NOMO-1 (cell line): Measurements from ENCODE around the gene CD163L1.
"Not testable (repeated sequence)": the region's sequence is repeated elsewhere in the genome, so short reads cannot be mapped to it uniquely, and the experiment has no call there.

ENCODE experiments used
- DNase-seq, 2 experiments: peaks; one replicate each; lab custom pipeline; 2025; ENCODE audit not compliant: unreplicated experiment in 2 of 2; lab: John Stamatoyannopoulos, UW

Gene CD163L1

DNA sequence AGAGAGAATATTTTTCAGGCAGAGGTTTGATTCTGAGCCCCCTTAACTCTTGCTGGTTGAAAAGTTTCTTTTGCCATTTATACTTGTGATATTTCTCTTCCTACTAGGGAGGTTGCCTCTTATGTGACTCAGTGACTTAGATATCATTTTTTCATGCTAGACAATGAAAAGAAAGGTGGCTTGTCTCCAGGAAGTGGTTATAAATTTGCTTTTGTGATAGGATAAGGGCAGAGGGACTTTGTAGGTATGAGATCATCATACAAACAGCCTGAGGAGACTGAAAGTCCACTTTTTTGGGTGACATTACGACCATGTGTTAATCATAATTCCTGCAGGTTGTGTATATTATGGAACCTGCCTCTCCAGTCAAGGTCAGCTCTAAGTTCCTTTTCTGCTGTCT, 104.3 kb downstream of the CD163L1 start:
- DNase-seq = no peak

DNA sequence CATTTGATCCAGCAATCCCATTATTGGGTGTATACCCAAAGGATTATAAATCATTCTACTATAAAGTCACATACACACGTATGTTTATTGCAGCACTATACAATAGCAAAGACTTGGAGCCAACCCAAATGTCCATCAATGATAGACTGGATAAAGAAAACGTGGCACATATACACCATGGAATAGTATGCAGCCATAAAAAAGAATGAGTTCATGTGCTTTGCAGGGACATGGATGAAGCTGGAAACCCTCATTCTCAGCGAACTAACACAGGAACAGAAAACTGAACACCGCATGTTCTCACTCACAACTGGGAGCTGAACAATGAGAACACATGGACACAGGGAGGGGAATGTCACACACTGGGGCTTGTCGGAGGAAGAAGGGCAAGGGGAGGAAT, 106.2 kb downstream of the CD163L1 start:
- DNase-seq = not testable (repeated sequence)

DNA sequence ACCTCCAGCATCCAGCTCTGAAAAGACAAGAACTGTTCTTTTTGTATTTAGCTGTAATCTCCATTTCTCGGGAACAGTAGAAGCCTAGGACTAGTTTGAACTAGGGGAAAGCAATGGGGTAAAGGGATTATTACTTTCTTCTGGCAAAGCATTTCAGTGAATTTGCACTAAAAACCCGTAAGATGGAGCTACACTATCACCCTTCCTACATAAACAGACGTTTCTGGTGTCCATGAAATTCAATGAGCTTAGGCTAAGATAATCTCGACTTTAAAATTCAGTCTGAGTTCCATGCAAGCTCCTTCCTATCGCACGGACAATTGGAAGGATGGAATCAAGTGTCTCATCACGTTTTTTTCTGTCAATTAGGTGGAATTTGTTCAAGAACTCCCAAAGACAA, 116.0 kb downstream of the CD163L1 start:
- DNase-seq = no peak

DNA sequence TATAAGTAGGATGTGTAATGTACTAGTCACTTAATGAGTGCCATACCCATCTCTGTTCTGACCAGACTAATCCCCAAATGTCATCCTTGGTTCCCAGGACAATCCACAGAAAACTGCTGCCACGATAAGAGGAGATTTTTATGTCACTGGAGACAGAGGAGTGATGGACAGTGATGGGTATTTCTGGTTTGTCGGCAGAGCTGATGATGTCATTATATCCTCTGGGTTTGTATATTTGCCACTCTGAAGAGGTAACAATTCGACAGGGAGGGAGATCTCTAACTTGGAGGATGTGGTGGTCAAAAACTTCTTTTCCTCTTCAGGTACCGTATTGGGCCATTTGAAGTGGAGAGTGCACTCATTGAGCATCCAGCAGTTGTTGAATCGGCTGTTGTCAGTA, 119.8 kb downstream of the CD163L1 start:
- no peak for DNase-seq

DNA sequence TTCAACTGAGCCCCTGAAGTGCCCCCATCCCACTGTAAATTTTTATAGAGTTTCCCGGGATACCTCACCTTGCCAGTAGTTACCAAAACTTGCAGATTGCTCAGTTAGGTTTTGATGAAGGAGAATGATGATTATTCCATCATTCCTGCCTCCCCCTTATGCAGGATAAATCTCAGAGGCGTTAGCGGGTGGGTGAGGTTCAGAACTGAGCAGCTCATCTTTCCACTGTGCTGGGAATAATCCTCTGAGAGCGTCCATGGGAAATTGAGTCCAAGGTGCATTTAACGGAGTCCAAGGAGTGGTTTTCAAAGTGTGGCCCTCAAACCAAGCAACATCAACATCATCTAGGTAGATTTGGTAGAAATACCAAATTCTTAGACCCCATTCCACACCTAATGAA, 121.4 kb downstream of the CD163L1 start:
- DNase-seq = no peak

DNA sequence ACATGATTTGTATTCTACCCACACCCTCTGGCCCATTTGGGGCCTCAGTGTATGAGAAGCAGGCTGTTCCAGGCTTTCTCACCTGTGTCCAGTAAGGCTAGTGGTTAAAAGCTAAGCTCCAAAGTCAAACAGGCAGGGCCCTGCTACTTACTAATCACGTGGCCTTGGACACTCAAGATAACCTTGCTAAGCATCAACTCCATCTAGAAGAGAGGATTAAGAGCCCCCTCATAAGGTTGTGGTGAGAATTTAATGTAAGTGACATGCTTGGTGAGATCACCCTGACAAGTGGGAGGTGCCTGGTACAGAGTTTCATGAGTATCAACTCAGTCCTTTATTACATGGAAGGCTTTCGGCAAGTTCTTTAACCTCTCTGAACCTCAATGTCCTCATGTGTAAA, 122.3 kb downstream of the CD163L1 start:
- no peak for DNase-seq

DNA sequence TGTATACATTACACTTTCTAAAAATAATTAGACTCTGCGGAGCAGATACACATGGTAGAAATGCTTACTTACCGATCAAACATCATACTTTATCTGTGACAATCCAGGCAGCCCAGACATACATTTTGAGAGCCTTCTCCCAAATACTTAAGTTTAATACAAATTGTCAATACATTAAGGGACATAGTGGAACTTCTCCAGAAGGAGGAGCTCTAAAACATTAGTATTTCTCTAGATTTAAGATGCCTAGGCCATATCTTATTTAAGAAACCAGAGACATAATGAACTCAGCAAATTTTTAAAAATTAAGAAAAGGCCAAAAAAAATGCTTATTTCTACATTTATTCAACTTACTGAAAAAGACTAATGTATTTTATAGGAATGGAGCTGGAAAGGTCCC, 124.0 kb downstream of the CD163L1 start:
- no peak for DNase-seq

DNA sequence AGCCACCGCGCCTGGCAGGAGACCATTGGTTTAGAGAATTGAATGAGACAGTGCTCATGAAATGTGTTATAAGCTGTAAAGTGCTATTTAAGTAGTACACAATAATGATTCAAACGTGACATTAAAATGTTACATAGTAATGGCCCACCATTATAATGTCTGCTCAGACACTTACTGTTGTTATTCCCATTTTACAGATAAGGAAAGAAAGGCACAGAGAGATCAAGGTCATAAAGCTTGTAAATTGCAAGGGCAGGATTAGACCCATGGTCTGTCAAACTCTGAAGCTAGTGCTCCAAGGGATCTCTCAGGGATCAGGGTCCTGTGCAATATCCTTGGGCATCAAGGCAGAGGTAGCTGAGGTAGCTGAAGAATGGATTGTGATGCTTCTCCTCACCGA, 133.9 kb downstream of the CD163L1 start:
- no peak for DNase-seq
